Activated CD4-positive, alpha-beta T cell treated with anti-CD3 and anti-CD28 coated beads, Interleukin-2, Interleukin-6, amounts not matched to agents 100 ng/mL and 50 ng/mL, durations not matched to agents 16 hours and 8 hours (primary cell): ENCODE data around the gene CELF4.
"Not testable (repeated sequence)": the region's sequence is repeated elsewhere in the genome, so short reads cannot be mapped to it uniquely, and the experiment has no call there.

Experiments
- DNase-seq: peaks from one replicate; pipeline ENCODE4 v3.0.0-alpha.2; 2020

The CELF4 gene

GRCh38 chr18:37383036-37383785, 182.4 kb downstream of the CELF4 start:
- no peak for DNase-seq

- no peak for DNase-seq
Measured at GRCh38 chr18:37381554-37381953, 184.0 kb downstream of the CELF4 start.

GRCh38 chr18:37380546-37381110, 185.0 kb downstream of the CELF4 start:
- DNase-seq: no peak

- DNase-seq: no peak
Measured at GRCh38 chr18:37378336-37379010, 187.1 kb downstream of the CELF4 start.

GRCh38 chr18:37375181-37375580, 190.4 kb downstream of the CELF4 start:
- no peak for DNase-seq

- DNase-seq: no peak
Measured at GRCh38 chr18:37368110-37368954, 197.3 kb downstream of the CELF4 start.

GRCh38 chr18:37364237-37364636, 201.4 kb downstream of the CELF4 start:
- DNase-seq: no peak

GRCh38 chr18:37362158-37362890, 203.3 kb downstream of the CELF4 start:
- DNase-seq: no peak

GRCh38 chr18:37361335-37362157, 204.1 kb downstream of the CELF4 start:
- no peak for DNase-seq

- DNase-seq: not testable (repeated sequence)
Measured at GRCh38 chr18:37358061-37358460, 207.5 kb downstream of the CELF4 start.

GRCh38 chr18:37355772-37356171, 209.8 kb downstream of the CELF4 start:
- no peak for DNase-seq

- DNase-seq: no peak
Measured at GRCh38 chr18:37351110-37351509, 214.5 kb downstream of the CELF4 start.

- DNase-seq: no peak
Measured at GRCh38 chr18:37348729-37349128, 216.9 kb downstream of the CELF4 start.

GRCh38 chr18:37346048-37346447, 219.6 kb downstream of the CELF4 start:
- DNase-seq: no peak

GRCh38 chr18:37343542-37343851, 222.1 kb downstream of the CELF4 start:
- DNase-seq: no peak

GRCh38 chr18:37341473-37342086, 224.0 kb downstream of the CELF4 start:
- DNase-seq: no peak

GRCh38 chr18:37341016-37341415, 224.6 kb downstream of the CELF4 start:
- DNase-seq: no peak

- no peak for DNase-seq
Measured at GRCh38 chr18:37339701-37340215, 225.8 kb downstream of the CELF4 start.

GRCh38 chr18:37336568-37337285, 228.9 kb downstream of the CELF4 start:
- no peak for DNase-seq

- DNase-seq: no peak
Measured at GRCh38 chr18:37335409-37335736, 230.2 kb downstream of the CELF4 start.
